NCI-H524 (cell line): ENCODE data around the gene SEPTIN11.
A peak's percentile ranks its signal among the peaks of the same experiment; 100 is the strongest.
"Not testable (repeated sequence)": the region's sequence is repeated elsewhere in the genome, so short reads cannot be mapped to it uniquely, and the experiment has no call there.

Experiments used
- DNase-seq, 2 experiments: peaks; one replicate each; lab custom pipeline; 2025; lab: John Stamatoyannopoulos, UW

The SEPTIN11 gene

DNA sequence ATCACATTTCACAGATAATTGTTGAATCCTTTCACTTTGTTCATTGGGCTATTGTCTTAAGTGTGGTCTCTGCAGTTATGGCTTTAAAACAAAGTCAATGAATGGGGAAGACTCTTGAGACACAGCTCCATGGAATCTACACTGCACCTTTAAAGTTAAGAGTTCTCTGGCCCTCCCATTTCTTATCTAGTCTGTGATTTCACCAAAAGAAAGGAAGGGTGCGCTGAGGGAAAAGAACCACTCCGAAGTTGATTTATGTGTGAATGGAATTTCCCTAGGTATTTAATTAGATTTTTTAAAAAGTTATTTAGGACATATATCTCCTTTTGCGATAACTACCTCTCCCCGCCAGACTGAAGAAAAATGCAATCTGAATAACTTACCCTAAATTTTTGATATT lies 2.5 kb downstream of the SEPTIN11 start:
- no peak for DNase-seq

DNA sequence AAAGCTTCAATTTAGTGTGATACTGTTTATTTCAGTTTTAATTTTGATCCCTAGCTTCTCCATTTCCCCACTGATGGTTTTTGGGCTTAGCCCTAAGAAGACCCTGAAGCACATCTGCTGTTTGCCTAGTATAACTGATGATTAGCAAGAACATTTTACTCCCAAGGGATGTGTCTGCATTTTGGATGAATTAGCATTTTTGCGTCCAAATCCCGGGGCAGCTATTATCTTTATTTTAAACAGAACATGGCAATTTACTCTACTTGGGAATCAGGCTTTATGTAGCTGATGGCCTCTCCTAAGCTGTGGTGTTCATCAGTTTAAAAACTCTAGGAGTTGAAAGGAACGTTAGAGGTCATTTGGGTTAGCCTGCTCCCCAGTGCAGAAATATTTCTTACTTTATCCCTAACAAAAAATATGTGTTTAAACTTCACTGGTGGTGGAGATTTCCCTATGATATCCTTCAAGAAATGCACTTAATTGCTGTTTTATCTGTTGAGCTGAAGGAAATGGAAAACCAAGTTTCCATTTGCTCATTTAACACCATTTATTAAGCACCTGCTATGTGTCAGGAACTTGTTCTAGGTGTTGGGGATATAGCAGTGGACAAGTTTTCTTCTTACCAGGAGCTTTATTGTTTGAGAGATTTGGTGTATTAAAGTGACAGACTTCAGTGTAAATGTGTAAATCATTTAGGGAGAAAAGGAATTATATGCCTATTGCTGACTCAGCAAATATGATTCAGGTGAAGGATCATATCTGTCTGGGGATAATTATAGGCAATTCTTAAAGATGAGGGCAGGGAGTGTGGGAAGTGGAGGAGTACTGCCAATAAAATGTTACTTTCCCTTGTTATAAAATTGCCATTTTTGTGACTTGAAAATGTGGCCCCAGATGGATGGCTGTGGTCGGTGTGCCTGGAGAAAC lies 3.4 kb downstream of the SEPTIN11 start:
- peak in 1 of 2 experiments; percentile 30 for DNase-seq

DNA sequence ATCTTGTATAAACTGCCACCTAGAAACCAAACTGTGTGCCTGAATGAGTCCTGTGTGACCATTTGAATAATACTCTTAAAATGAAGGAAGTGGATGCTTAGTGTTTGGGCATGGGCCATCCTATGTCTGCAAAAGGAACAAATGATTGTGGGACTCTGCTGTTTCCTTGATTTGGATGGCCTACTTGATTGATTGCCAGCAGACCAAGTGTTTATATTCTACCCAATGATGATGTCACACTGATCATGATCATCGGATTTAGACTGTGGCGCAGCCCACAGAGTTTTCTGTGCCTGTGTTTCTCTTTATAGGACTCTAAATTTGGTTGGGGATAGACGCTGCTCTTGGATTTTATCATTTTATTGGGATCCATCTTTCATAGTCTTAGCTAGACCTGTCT lies 4.4 kb downstream of the SEPTIN11 start:
- DNase-seq = no peak

DNA sequence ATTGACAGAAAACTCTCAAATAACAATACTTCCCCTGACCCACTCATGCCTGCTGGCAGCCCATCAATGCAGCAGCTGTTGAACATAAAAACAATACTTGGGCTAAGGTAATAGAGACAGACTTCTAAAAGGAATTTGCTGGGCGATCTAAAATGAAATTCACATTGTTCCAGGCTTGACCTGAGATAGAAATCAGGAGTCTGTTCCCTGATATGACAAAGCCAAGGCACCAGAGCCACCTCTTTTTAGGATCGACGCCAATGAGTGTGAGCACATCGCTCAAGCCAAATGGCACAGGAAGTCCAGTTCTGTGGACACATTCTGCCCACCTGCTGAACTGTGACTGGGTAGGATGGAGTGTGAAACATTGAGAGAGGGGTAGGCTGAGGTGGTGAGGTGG lies 4.9 kb downstream of the SEPTIN11 start:
- no peak for DNase-seq

DNA sequence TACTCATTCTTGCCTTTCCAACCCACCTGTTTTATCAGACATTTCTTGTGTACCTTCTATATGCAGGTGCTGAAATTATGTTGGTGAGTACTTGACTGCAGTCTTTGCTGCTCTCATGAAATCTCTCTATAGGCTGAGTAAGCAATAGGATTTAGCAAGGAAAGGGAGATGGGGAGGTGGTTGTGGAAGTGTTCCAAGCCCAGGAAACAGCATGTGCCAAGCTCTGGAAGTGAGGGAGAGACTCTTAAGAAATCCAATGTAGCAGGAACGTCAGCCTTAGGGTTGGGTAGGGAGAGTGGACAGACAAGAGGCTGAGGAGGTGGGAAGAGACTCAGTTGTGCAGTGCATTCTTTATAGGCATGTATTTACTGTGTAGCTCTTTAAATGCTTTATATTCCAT lies 5.6 kb downstream of the SEPTIN11 start:
- DNase-seq = no peak

DNA sequence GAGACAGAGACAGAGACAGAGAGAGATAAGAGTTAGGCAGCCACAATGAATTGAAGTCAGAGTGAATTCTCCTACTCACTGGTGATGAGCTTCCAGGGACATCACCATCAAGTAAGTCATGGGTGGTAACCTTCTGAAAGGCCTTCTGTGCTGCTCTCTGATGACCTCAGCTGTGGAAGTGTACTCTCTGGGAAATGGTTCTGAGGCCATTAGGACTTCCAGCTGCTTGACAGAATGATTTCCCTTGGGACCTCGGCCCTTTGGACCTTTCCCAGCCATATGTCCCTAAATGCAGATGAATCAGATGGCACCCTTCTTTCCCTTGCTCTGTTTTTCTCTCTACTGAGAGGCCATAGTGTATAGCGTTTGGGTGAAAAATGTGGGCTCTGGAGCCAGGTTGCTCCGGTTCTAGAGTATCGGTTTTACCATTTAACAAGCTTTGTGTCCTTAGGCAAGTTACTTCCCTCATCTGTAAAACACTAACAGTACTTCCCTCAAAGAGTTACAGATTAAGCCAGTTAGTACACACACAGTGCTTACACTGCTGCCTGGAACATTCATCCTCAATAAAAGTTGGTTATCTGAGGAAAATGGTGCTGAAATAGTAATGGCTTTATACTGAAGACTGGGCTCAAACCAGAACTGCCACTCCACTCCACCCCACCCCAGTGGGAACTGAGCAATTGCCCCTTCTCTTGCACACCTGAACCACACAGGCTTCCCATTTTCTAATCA lies 7.6 kb downstream of the SEPTIN11 start:
- peak; percentile 12 to 25 for DNase-seq

DNA sequence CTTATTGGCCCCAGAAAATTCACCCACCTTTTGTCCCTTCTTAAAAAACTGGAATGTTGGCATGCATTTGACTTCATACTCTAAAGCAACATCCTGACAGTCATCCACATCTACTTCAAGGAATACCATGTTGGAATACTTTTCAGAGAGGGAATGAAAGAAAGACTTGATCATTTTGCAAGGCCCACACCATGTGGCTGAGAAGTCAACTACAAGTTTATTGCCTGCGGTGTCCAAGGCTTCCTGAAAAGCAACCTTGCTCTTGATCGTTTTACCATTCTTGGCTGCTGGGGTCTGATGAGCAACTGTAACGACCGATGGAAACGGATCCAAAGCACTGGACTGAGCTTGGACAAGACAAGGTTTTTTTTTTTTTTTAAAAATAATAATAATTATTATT lies 9.3 kb downstream of the SEPTIN11 start:
- DNase-seq = no peak

DNA sequence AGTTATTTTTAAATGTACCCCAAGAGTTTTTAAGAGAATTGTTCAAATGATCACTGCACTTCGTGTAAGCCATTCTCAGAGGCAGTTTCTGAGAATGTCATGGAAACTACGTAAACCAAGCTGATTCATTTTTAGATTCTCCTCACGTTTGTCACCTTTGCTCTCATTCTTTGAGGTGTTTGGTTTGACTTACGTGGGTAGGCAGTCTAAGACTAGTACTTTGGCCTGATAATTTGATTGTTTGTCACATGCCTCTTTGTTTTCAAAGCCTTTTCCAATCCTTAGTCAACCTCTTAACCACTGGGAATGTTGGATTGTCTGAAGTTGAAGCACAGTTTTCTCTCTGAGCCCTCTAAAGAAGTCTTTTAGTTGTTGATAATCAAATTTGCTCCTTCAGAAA lies 10.5 kb downstream of the SEPTIN11 start:
- DNase-seq = no peak

DNA sequence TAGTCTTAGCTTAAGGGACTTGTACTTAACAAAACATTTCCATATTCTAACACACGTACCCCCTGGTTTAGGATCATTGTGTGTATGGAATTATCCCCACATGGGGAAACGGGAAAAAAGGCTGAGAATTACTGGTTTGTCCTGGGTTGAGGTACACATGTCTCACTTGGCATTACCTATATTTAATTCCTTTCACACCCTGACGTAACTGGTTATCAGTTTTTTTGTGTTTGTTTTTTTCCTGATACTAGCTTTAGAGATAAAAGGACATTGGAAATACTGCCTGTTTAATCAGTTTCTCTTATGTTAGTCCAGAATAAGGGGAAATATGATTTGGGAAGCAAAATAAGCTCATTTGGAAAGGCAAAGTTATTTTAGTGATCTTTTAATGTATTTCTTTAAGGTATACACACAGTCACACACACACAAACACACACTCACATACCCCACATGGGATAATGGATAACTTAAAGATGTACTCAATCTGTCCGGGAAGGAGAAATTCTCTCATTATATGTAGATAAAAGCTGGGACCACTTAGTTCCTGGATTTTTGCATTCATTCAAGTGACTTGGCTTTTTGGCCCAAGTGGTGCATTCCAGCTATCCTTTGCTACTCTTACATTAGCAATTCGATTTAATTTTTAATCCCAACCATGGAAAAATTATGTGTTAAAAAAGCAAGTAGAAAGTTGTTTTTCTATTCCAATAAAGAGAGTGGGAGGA lies 13.0 kb downstream of the SEPTIN11 start:
- no peak for DNase-seq

DNA sequence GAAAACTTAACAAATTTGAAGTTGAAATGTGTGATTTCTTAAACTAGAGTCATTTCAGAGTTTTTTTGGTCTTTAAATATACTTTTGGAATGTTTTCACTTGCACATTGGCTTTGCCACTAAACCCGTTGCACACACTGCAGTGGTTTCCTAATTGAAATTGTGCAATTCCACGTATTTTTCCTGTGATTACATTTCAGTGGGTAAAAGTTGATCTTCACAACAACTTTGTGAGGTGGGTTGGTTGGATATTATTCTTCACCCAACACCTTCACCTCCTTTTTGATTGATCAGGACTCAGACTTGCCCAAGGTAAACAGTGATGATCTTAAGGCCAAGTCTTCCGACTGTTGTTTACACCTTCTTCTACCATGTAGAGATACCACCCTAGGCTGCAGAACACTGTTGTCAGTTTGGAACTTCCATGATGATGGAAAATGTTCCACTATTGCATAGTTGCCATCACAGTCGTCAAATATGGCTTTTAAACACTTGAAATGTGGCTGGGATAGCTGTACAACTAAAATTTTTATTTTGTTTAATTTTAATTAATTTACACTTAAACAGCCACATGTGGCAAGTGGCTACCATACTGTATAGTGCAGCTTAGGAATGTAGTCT lies 13.7 kb downstream of the SEPTIN11 start:
- DNase-seq = no peak

DNA sequence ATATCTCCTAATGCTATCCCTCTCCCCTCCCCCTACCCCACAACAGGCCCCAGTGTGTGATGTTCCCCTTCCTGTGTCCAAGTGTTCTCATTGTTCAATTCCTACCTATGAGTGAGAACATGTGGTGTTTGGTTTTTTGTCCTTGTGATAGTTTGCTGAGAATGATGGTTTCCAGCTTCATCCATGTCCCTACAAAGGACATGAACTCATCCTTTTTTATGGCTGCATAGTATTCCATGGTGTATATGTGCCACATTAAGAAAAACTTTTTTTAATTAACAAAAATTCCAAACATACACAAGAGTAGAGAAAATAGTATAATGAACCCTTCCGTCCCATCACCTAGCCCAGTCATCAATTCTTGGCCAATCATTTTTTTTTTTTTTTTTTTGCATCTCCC lies 14.4 kb downstream of the SEPTIN11 start:
- DNase-seq = not testable (repeated sequence)

DNA sequence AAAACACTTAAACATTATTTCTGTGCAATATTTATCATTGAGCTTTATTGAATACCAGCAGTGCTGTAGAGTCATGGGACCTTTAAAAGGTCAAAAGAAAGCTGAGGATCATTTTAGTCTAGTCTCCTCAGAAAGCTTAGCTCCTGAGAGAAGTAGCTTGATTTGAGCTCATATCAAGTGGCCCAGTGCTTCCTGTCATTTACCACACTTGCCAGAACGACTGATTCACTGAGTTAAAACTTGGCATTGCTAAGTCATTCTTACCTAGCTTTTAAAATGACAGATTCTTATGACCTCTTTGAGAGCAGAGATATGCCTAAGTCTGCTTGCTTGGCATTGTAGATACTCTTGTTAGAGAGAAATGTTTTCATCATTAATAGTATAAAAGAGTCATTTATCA lies 15.2 kb downstream of the SEPTIN11 start:
- DNase-seq = no peak

DNA sequence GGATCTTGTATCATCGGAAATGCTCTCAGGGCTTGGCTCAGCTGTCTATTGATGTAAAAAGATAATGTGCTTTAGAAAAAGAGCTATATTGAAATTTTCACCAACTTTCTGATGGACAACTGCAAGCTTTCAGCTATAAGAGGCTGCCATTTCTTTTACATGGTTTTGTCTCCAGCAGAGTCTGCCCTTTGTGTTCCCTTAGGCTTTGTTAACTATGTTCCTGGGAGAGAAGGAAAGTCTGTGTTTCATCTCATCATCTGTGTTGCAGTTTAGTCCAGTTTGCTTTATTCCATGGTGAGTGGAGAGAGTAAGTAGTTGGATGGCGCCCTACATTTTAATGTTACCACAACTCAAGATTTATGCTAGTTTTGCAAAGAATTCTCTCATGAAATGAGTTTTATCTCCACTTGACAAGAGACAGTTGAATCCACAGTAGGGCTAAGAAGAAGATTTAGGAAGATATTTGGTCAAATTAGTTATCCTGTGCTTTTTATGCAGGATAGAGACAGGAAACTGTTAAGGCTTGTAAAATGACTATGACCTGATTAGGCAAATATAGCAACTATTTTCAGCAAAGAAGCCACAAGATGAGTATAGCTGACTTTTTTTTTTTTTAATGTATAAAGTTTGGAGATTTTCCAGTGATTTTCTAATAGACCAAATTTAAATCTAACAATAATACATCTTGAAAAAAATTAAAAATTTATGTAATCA lies 16.5 kb downstream of the SEPTIN11 start:
- DNase-seq = no peak

DNA sequence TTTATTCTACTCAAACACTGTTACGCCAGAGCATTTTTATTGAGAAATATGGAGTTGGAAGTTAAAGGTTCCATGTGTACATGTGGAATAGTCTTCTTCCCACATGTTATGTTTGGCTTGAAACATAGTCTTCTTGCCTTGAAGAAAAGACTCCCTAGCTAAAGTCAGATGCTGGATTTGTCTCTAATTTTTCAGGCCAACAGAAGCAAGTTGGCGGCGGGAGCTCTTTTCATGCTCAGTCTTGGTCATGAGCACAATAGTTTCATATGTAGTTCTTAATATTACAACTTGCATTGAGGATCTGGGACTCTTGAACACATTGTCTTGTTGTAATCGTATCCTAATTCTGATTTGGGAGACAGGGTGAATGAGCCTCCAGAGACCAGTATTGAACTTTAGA lies 19.4 kb downstream of the SEPTIN11 start:
- DNase-seq = no peak

DNA sequence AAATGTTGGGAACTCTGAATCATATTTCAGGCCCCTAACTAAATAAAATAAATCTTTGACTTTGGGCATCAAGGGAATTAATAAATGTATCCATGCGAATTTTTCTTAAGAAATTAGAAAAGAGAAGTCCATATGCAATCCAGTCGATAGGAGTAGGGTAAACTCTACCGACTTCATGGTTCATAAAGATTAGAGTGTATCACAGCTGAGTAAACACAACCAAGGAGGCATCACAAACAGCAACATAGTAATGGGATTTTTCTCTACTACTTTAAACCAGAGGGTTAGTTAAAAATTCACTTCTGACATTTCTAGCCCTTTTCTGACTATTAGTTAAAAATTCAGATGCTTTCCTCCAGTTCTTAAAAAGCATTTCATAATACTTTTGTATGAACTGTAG lies 19.9 kb downstream of the SEPTIN11 start:
- no peak for DNase-seq

DNA sequence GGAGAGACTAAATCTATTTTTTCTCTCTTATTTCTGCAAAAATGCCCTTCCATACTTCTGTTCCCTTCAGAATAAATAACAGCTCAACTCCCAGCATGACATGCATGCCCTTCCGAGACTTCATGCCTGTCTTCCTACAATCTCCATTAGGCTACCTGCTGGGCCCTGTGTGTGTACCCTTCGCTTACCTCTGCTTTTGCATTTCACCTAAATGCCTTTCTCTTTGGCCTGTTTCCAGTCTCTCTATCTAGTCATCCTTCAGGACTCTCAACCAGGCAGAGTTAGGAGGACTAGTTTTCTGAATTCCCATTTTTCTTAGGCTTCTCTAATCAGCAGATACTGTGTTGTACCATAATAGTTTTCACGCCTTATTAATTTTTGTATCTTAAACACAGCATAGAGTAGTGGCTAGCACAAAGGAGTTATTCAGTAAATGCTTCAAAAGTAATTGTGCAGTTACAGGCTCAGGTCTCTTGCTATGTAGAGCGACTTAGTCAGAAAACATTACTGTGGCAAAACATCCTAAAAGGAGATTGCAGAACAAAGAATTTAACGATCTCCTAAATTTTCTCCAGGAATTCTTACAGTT lies 20.5 kb downstream of the SEPTIN11 start:
- DNase-seq = no peak

DNA sequence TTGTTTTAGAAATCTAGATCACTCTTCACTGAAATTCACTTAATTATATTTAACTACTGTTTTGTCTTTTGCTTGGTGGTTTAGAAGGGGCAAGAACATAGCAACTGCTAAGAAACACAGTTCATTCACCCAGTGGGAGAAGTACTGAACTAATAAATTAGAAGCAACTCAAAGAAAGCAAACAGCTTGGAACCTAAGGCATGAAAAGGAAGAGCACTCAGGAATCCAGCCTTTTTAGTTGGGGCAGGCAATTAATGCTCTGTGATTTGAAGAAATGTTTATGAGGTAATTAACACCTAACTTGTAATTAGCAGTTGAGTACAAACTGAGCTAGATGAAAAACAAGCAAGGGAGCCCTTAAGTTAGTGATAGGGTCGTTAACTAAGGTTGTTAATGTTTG lies 22.8 kb downstream of the SEPTIN11 start:
- DNase-seq = no peak

DNA sequence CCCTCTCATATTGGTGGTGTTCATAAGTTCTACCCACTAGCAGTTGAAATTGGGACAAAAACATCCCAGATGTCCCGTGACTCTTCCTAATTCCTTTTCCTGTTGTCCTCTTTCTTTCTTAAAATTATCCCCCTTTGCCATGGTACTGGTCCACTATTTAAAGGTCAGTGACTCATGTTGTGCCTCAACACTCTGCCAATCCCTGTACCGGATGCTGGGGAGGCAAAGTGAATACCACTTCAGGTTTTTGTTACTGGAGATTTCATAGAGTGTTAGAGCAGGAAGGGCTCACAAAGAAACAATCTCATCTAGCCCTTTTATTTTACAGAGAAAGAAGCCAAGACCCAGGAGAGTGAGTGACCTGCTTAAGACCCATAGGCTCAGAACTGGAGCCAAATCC lies 24.6 kb downstream of the SEPTIN11 start:
- no peak for DNase-seq

DNA sequence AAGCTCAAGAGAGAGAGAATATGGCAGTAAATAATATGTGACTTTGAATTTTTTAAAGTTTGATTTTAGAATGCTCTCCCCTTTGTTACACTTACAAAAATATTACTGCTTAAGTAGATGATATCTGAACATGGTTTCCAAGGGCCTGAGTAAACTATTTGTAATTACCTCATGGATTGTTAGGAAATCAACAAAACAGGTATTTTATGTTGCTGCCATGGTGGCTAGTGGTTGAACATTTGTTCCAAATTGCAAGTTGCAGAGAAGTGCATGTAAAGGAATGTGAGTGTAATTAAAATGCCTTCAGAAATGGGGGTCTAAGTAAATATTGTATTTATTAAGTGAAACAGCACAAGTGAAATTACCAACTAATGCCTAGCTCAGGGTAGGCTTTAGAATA lies 27.6 kb downstream of the SEPTIN11 start:
- DNase-seq = no peak

DNA sequence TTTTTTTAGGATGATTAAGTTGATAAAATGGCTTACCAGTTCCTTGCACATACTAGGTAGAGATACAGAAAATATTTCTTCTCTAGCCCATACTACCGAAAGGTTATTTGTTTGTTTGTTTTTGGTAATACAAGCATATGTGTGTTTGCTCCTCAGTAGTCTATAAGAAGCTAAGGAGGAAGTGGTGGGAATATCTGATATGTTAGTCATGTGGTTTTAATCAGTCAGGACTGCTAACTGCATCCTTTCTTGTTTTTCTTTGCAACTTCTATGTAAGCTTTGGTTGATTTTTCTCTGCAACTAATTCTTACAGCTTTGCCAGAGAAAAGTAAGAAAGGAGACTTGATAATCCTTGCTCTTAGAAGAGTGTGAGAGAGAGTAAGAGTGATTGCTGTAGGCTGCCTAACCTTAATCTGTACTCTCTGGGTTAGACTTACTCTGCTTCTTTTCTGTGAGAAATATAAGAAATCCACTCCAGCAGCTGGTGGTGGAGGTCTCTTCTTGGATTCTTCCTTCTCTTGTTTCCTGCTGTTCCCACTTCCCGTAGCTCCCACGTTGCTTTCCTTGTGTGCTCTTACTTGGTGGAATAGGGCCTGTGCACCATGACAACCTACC lies 28.3 kb downstream of the SEPTIN11 start:
- no peak for DNase-seq

DNA sequence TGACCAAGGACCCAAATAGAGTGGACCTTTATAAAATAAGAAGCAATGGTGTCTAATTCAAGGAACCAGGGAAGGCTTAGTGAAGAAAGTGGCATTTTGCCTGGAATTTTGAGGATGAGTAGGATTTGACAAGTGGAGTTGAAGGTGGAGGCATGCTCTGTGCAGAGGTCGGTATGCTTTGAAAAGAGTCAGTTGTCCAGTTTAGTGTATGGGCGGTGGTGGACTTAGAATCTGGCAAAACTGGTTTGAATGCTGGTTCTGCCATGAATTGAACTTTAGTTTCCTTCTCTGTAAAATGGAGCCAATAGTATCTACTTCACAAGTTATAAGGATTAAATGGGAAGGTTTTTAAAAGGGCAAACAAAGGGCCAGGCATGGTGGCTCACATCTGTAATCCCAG lies 29.7 kb downstream of the SEPTIN11 start:
- no peak for DNase-seq
